ENCODE results near the gene TGFBR1.

TGFBR1 gene

DNA sequence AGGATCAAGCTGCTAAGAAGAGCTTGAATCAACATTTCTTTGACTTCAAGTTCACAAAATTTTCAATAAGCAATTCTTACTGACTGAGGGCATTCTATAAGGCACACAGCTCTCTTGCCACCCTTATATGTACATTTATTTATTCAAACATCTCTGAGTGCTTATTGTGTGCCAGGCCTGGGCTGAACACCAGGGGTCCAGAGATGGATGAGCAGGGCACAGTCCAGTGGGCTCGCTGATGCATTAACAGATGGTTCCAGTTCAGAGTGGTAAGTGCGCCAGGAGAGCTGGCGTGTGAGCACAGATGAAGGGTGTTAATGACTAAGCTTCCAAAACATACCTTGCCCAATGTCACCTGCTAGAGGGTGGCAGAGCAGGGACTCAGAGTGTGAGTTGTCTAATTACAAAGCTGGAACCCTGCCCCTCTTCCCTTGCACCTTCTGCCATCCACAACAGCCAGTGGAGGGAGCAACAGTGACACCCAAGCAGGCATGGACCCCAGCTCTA lies 92.3 kb downstream of the TGFBR1 start:
- no peak overlapping the region for H3K27ac ChIP-seq (ENCODE audit: extremely low read depth, low read depth, low read length)
- CTCF ChIA-PET: interaction anchor here (0.5 to 1.2 kb wide), 6 partner anchors 13 to 1424 kb away, joined by 3 to 6 read pairs (median 4); partner anchors contain the start of genes ALG2 and SEC61B

DNA sequence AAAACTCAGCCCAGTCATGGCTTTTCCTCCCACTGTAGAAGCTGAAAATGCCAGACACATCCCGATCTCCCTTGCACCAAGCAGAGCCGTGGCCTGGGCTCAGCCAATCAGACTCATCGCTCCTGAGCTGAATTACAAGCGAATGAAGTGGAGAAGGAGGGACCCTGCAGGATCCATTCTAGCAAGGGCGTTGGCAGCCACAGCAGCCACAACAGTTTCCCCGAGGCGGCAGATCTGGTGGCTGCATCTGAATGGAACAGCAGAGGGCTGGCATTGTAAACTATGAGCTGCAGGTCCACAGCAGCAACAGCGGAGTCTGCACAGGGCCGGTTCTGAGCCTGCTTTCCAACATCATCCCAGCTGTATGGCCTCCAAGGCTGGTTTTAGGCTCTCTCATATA lies 93.1 kb downstream of the TGFBR1 start:
- POLR2A ChIA-PET: no interaction called here
- no peak for TF ChIP-seq ZNF701 (tag by site-specific recombination; IDR thresholded peaks at IDR 0.05)
- TF ChIP-seq ZBTB8A (tag by site-specific recombination; IDR thresholded peaks at IDR 0.05): no peak
- TF ChIP-seq ZNF629 (tag by site-specific recombination; IDR thresholded peaks at IDR 0.05): no peak
- TF ChIP-seq ZNF785 (tag by site-specific recombination; IDR thresholded peaks at IDR 0.05): no peak
- no peak for TF ChIP-seq ZNF530 (tag by site-specific recombination; IDR thresholded peaks at IDR 0.05; ENCODE audit: low read depth)
- TF ChIP-seq ZNF654 (tag by site-specific recombination; IDR thresholded peaks at IDR 0.05; ENCODE audit: low read depth): no peak
- no peak for TF ChIP-seq ZNF670 (tag by site-specific recombination; IDR thresholded peaks at IDR 0.05; ENCODE audit: low read depth)
- TF ChIP-seq SALL2 (tag by site-specific recombination; IDR thresholded peaks at IDR 0.05; ENCODE audit: borderline replicate concordance): no peak
- no peak for TF ChIP-seq ZNF221 (tag by site-specific recombination; IDR thresholded peaks at IDR 0.05; ENCODE audit: borderline replicate concordance)
- no peak for TF ChIP-seq ZNF837 (tag by site-specific recombination; IDR thresholded peaks at IDR 0.05)
- no peak for TF ChIP-seq KLF9 (tag by site-specific recombination; IDR thresholded peaks at IDR 0.05; ENCODE audit: low read depth)
- TF ChIP-seq ZNF513 (tag by site-specific recombination; IDR thresholded peaks at IDR 0.05): no peak
- no peak for TF ChIP-seq ZNF621 (tag by site-specific recombination; IDR thresholded peaks at IDR 0.05)
- TF ChIP-seq PRDM4 (tag by site-specific recombination; IDR thresholded peaks at IDR 0.05): no peak
- no peak for TF ChIP-seq ZSCAN5A (tag by site-specific recombination; IDR thresholded peaks at IDR 0.05)
- TF ChIP-seq ZNF202 (tag by site-specific recombination; IDR thresholded peaks at IDR 0.05; ENCODE audit: borderline replicate concordance): no peak

More for the DNA sequence above, 92.3 kb downstream of the TGFBR1 start:
- TF ChIP-seq, protein P1, sequence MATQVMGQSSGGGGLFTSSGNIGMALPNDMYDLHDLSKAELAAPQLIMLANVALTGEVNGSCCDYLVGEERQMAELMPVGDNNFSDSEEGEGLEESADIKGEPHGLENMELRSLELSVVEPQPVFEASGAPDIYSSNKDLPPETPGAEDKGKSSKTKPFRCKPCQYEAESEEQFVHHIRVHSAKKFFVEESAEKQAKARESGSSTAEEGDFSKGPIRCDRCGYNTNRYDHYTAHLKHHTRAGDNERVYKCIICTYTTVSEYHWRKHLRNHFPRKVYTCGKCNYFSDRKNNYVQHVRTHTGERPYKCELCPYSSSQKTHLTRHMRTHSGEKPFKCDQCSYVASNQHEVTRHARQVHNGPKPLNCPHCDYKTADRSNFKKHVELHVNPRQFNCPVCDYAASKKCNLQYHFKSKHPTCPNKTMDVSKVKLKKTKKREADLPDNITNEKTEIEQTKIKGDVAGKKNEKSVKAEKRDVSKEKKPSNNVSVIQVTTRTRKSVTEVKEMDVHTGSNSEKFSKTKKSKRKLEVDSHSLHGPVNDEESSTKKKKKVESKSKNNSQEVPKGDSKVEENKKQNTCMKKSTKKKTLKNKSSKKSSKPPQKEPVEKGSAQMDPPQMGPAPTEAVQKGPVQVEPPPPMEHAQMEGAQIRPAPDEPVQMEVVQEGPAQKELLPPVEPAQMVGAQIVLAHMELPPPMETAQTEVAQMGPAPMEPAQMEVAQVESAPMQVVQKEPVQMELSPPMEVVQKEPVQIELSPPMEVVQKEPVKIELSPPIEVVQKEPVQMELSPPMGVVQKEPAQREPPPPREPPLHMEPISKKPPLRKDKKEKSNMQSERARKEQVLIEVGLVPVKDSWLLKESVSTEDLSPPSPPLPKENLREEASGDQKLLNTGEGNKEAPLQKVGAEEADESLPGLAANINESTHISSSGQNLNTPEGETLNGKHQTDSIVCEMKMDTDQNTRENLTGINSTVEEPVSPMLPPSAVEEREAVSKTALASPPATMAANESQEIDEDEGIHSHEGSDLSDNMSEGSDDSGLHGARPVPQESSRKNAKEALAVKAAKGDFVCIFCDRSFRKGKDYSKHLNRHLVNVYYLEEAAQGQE (tag by site-specific recombination; IDR thresholded peaks at IDR 0.05): no peak
- no peak for TF ChIP-seq REPIN1 (tag by site-specific recombination; IDR thresholded peaks at IDR 0.05; ENCODE audit: low read depth)
- TF ChIP-seq ZFHX2 (tag by site-specific recombination; conservative IDR thresholded peaks at IDR 0.05): no peak
- TF ChIP-seq, protein P2, sequence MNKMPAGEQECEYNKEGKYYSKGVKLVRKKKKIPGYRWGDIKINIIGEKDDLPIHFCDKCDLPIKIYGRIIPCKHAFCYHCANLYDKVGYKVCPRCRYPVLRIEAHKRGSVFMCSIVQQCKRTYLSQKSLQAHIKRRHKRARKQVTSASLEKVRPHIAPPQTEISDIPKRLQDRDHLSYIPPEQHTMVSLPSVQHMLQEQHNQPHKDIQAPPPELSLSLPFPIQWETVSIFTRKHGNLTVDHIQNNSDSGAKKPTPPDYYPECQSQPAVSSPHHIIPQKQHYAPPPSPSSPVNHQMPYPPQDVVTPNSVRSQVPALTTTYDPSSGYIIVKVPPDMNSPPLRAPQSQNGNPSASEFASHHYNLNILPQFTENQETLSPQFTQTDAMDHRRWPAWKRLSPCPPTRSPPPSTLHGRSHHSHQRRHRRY (tag by site-specific recombination; IDR thresholded peaks at IDR 0.05): no peak
- TF ChIP-seq ZNF624 (tag by site-specific recombination; IDR thresholded peaks at IDR 0.05): no peak
- TF ChIP-seq ZNF138 (tag by site-specific recombination; IDR thresholded peaks at IDR 0.05; ENCODE audit: borderline replicate concordance): no peak
- no peak for TF ChIP-seq ZNF777 (tag by site-specific recombination; IDR thresholded peaks at IDR 0.05; ENCODE audit: borderline replicate concordance)
- TF ChIP-seq ZNF510 (tag by site-specific recombination; IDR thresholded peaks at IDR 0.05; ENCODE audit: insufficient replicate concordance): no peak
- no peak for TF ChIP-seq ZNF248 (tag by site-specific recombination; IDR thresholded peaks at IDR 0.05)
- no peak for TF ChIP-seq OVOL3 (tag by site-specific recombination; IDR thresholded peaks at IDR 0.05)
- TF ChIP-seq ZNF324 (tag by site-specific recombination; IDR thresholded peaks at IDR 0.05): no peak
- TF ChIP-seq ZNF132 (tag by site-specific recombination; IDR thresholded peaks at IDR 0.05; ENCODE audit: borderline replicate concordance): no peak
- Histone ChIP-seq H3K9me3 (ENCODE audit: control insufficient read depth, insufficient read depth, low read depth, low read length) (no peaks in the 10 kb centered on the region), H3K4me1 (ENCODE audit: control insufficient read depth, insufficient read depth, low read length) (no peaks in the 10 kb centered on the region), H3K36me3 (ENCODE audit: control insufficient read depth in 2 of 2, insufficient read depth in 1 of 2, low read length in 2 of 2) (no peaks in the 10 kb centered on the region), H3K4me3 (ENCODE audit: low read depth, low read length) (no peak overlapping the region)
- POLR2A ChIA-PET: interaction anchor here (0.6 kb wide), 1 partner anchor 25 kb away, joined by 3 read pairs; the partner anchor contains the start of genes ALG2 and SEC61B

More for the DNA sequence above, 93.1 kb downstream of the TGFBR1 start:
- Histone ChIP-seq H3K27ac (ENCODE audit: extremely low read depth, low read depth, low read length) (no peak overlapping the region), H3K4me1 (ENCODE audit: control insufficient read depth, insufficient read depth, low read length) (no peaks in the 10 kb centered on the region), H3K9me3 (ENCODE audit: control insufficient read depth, insufficient read depth, low read depth, low read length) (no peaks in the 10 kb centered on the region), H3K36me3 (ENCODE audit: control insufficient read depth in 2 of 2, insufficient read depth in 1 of 2, low read length in 2 of 2) (no peaks in the 10 kb centered on the region), H3K4me3 (ENCODE audit: low read depth, low read length) (no peak overlapping the region)
- CTCF ChIA-PET: interaction anchor here (0.6 to 1.3 kb wide), 4 partner anchors 11 to 19 kb away, joined by 3 to 4 read pairs (median 4); no protein-coding TSS in a partner anchor

Measured in HEK293 (cell line).